Smooth muscle cell (in vitro differentiated cells): ENCODE measurements around the gene NTMT2. TPM values are rescaled to one million over a fixed set of nuclear protein-coding genes. Genes with fewer than 3 reads are reported as not detected.
"Not testable (repeated sequence)": the region's sequence is repeated elsewhere in the genome, so short reads cannot be mapped to it uniquely, and the experiment has no call there.

ENCODE experiments used
- DNase-seq: peaks from one replicate; lab custom pipeline; 2025; ENCODE audit not compliant: unreplicated experiment; lab: John Stamatoyannopoulos, UW
- H2AFZ ChIP-seq: fragments of 200-600 bp; sonication (generic); 2 replicates; pipeline ENCODE4 v1.6.0; 2016; ENCODE audit warnings: antibody characterized with exemption, low read depth, mild to moderate bottlenecking
- H3F3A ChIP-seq: fragments of 200-600 bp; sonication (generic); 2 replicates; pipeline ENCODE4 v1.6.0; 2017; ENCODE audit warnings: antibody characterized with exemption, low read depth
- H3K27ac ChIP-seq: fragments of 200-600 bp; sonication (generic); 2 replicates; pipeline ENCODE4 v1.5.1; 2016; ENCODE audit warnings: low read depth, mild to moderate bottlenecking
- H3K27me3 ChIP-seq: fragments of 200-600 bp; sonication (generic); 2 replicates; pipeline ENCODE4 v1.6.1; 2016; ENCODE audit warnings: low read depth, mild to moderate bottlenecking
- H3K36me3 ChIP-seq: fragments of 200-600 bp; sonication (generic); 2 replicates; pipeline ENCODE4 v1.5.1; 2016; ENCODE audit warnings: low read depth
- H3K4me1 ChIP-seq: fragments of 200-600 bp; sonication (generic); 2 replicates; pipeline ENCODE4 v1.5.1; 2016; ENCODE audit warnings: low read depth
- H3K4me2 ChIP-seq: fragments of 200-600 bp; sonication (generic); 2 replicates; pipeline ENCODE4 v1.6.0; 2016; ENCODE audit warnings: mild to moderate bottlenecking
- H3K4me3 ChIP-seq: fragments of 200-600 bp; sonication (generic); 2 replicates; pipeline ENCODE4 v1.5.1; 2016; ENCODE audit warnings: mild to moderate bottlenecking
- H3K79me2 ChIP-seq: fragments of 200-600 bp; sonication (generic); 2 replicates; pipeline ENCODE4 v1.6.0; 2016; ENCODE audit warnings: low read depth, mild to moderate bottlenecking
- H3K9ac ChIP-seq: fragments of 200-600 bp; sonication (generic); 2 replicates; pipeline ENCODE4 v1.6.0; 2016; ENCODE audit warnings: low read depth
- H3K9me3 ChIP-seq: fragments of 200-600 bp; sonication (generic); replicated peaks from 2 replicates; pipeline ENCODE4 v1.5.1; 2016; ENCODE audit warnings: low read depth
- H4K20me1 ChIP-seq: fragments of 200-600 bp; sonication (generic); 2 replicates; pipeline ENCODE4 v1.6.0; 2016; ENCODE audit warnings: low read depth
- CTCF ChIP-seq: fragments of 200-600 bp; sonication (generic); IDR thresholded peaks from 2 replicates; pipeline ENCODE4 v1.5.1; 2017; ENCODE audit warnings: borderline replicate concordance, mild to moderate bottlenecking, antibody characterized with exemption; ENCODE audit not compliant: insufficient read depth, poor library complexity, severe bottlenecking
- WGBS: methylation state at CpG from one replicate; pipeline ENCODE4 v1.1.7; 2016; ENCODE audit warnings: low lambda C conversion rate; 5-methylcytosine and 5-hydroxymethylcytosine counted together
- polyA plus RNA-seq: library from polyadenylated mRNA; unstranded; fragments of >200 nt; fragmentation: Nextera tagmentation; extraction: Ambion mirVana; gene quantifications from 2 replicates; pipeline ENCODE4 v1.2.1, GENCODE V29; 2016
- total RNA-seq: library from RNA; depleted of rRNA; stranded (reverse); fragments of >200 nt; gene quantifications from 2 replicates; pipeline ENCODE4 v1.2.3, GENCODE V29; 2014

The NTMT2 gene
- total and polyA plus RNA-seq, 2 experiments from 2014 or later, result 0.21 TPM; not detected in 1

DNA sequence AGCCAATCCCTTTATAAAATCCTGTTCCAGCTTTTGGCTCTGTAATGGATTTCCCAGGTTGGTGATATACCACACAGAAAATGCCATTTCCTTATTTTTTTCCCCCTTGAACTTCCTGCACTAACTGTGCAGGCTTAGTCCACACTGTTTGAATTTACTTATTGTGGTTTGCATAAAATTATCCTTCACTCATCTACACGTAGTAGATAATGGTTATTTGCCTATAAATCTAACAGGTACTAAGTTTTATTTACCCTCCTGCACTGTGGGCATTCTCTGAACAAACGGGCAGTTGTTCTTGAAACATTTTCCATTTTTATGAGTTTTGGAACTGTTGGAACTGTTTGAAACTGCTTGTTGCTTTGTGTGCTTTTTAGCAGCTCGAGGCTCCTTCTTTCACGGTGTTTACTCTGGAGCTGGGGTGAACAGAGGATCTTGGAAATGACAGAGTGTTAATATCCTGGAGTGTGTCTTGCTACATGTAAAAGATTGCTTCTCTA lies 48.3 kb upstream of the NTMT2 start:
- Histone ChIP-seq H3K27me3 (no peaks in the 10 kb centered on the region), H3F3A (peaks cover 10% of the 10 kb centered on the region), H3K36me3 (no peaks in the 10 kb centered on the region), H3K9me3 (no peaks in the 10 kb centered on the region), H3K4me2 (peak overlapping the region; percentile 79), H2AFZ (peak overlapping the region; percentile 34), H3K79me2 (no peaks in the 10 kb centered on the region), H3K9ac (no peak overlapping the region), H3K27ac (peak overlapping the region; percentile 78), H3K4me3 (peak overlapping the region; percentile 36), H3K4me1 (peaks cover 24% of the 10 kb centered on the region), H4K20me1 (no peaks in the 10 kb centered on the region)
- no peak for DNase-seq
- WGBS, result 17% methylated on average over 4 of the region's 4 CpGs
- no peak for TF ChIP-seq CTCF

DNA sequence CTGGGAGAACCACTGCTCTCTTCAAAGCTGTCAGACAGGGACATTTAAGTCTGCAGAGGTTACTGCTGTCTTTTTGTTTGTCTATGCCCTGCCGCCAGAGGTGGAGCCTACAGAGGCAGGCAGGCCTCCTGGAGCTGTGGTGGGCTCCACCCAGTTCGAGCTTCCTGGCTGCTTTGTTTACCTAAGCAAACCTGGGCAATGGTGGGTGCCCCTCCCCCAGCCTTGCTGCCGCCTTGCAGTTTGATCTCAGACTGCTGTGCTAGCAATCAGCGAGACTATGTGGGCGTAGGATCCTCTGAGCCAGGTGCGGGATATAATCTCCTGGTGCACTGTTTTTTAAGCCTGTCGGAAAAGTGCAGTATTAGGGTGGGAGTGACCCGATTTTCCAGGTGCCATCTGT lies 32.6 kb upstream of the NTMT2 start:
- not testable (repeated sequence) for H4K20me1 ChIP-seq, DNase-seq, H3K9me3 ChIP-seq, H3K4me1 ChIP-seq, H3K9ac ChIP-seq, H3F3A ChIP-seq, H3K36me3 ChIP-seq, H3K27ac ChIP-seq, H3K79me2 ChIP-seq, H2AFZ ChIP-seq, H3K4me2 ChIP-seq, H3K27me3 ChIP-seq, H3K4me3 ChIP-seq
- WGBS, result 83% methylated on average over 8 of the region's 8 CpGs

- Histone ChIP-seq H3K4me2 (no peak overlapping the region), H3K9ac (no peak overlapping the region), H3K27ac (no peak overlapping the region), H3K4me1 (no peaks in the 10 kb centered on the region), H3K36me3 (no peaks in the 10 kb centered on the region), H2AFZ (no peak overlapping the region), H3K27me3 (no peaks in the 10 kb centered on the region), H3K4me3 (no peak overlapping the region), H3F3A (no peaks in the 10 kb centered on the region), H3K79me2 (no peaks in the 10 kb centered on the region), H4K20me1 (no peaks in the 10 kb centered on the region), H3K9me3 (no peaks in the 10 kb centered on the region)
- WGBS, result 68% methylated on average over 2 of the region's 2 CpGs
- TF ChIP-seq CTCF, result no peak
- DNase-seq, result no peak
Observed at GRCh38 chr1:170114906-170115305, 30.9 kb upstream of the NTMT2 start.

GRCh38 chr1:170122366-170122765 lies 23.4 kb upstream of the NTMT2 start:
- no peak for TF ChIP-seq CTCF
- WGBS, result 97% methylated on average over 6 of the region's 6 CpGs
- no peaks in the 10 kb centered on the region for H3K27me3 ChIP-seq
- no peaks in the 10 kb centered on the region for H4K20me1 ChIP-seq
- peaks cover 9% of the 10 kb centered on the region for H3K4me1 ChIP-seq
- no peak overlapping the region for H3K4me2 ChIP-seq
- no peaks in the 10 kb centered on the region for H3K79me2 ChIP-seq
- H3K36me3 ChIP-seq, result no peaks in the 10 kb centered on the region
- no peak overlapping the region for H2AFZ ChIP-seq
- no peaks in the 10 kb centered on the region for H3K9me3 ChIP-seq
- no peak overlapping the region for H3K9ac ChIP-seq
- H3K27ac ChIP-seq, result no peak overlapping the region
- no peak overlapping the region for H3K4me3 ChIP-seq
- peaks cover under 1% of the 10 kb centered on the region for H3F3A ChIP-seq
- no peak for DNase-seq
